HEK293 (cell line): ENCODE measurements around the gene EPSTI1.

Source experiments
- AEBP2 ChIP-seq: fragments of 450-650 bp; formaldehyde crosslinking; IDR thresholded peaks from 2 replicates; pipeline ENCODE4 v1.5.1; 2016; ENCODE audit warnings: missing biosample characterization, missing genetic modification characterization, borderline replicate concordance
- CTCF ChIP-seq: fragments of 450-650 bp; formaldehyde crosslinking; IDR thresholded peaks from 2 replicates; pipeline ENCODE4 v1.5.1; 2016; ENCODE audit warnings: missing biosample characterization, missing genetic modification characterization
- ZNF555 ChIP-seq: fragments of 450-650 bp; formaldehyde crosslinking; conservative IDR thresholded peaks from 2 replicates; pipeline ENCODE4 v1.5.1; 2017; ENCODE audit warnings: missing biosample characterization, mild to moderate bottlenecking, missing genetic modification characterization, inconsistent platforms
- ZNF610 ChIP-seq: fragments of 450-650 bp; formaldehyde crosslinking; IDR thresholded peaks from 2 replicates; pipeline ENCODE4 v1.5.1; 2016; ENCODE audit warnings: missing biosample characterization, missing genetic modification characterization, borderline replicate concordance

GRCh38 chr13:42859760-42860159 is 132.3 kb downstream of the EPSTI1 start:
- no peak for TF ChIP-seq CTCF (tag by site-specific recombination)
- no peak for TF ChIP-seq ZNF610
- TF ChIP-seq ZNF555 (tag by site-specific recombination): no peak
- no peak for TF ChIP-seq AEBP2 (tag by site-specific recombination)
